ENCODE measurements around the gene TCL1A.

TCL1A gene

DNA sequence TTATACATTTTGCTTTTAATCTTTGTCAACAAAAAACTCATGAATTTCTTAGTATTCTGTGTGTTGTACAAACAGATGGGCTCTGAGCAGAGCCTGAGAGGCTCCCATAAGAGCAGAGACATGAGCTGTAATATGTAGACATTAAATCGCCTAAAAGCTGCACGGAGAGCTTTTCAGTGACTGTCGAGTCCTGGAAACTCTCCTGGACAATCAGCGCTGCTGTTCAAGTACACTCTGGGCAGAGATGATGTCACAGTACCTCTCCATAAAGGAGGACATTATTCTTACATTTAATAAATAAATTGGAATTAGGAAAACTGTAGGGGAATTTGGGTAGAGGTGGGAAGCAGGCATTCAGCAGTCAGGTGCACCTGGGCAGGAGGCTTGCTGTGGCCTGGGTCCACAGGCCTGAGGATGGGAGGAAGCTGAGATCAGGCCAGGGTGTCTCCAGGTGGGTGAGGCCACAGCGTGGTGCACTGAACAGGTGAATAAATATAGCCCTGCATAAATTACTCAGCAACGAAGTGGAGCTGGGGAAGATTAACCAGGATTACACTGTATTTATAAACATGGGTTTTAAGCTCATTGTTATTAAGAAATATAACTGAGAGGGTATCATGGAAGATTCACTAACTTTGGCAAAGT is 13.3 kb upstream of the TCL1A start:
- no peak overlapping the region for H3K4me3 ChIP-seq (ENCODE audit: low read depth, low read length)
- TF ChIP-seq, protein P1, sequence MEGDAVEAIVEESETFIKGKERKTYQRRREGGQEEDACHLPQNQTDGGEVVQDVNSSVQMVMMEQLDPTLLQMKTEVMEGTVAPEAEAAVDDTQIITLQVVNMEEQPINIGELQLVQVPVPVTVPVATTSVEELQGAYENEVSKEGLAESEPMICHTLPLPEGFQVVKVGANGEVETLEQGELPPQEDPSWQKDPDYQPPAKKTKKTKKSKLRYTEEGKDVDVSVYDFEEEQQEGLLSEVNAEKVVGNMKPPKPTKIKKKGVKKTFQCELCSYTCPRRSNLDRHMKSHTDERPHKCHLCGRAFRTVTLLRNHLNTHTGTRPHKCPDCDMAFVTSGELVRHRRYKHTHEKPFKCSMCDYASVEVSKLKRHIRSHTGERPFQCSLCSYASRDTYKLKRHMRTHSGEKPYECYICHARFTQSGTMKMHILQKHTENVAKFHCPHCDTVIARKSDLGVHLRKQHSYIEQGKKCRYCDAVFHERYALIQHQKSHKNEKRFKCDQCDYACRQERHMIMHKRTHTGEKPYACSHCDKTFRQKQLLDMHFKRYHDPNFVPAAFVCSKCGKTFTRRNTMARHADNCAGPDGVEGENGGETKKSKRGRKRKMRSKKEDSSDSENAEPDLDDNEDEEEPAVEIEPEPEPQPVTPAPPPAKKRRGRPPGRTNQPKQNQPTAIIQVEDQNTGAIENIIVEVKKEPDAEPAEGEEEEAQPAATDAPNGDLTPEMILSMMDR (conservative IDR thresholded peaks at IDR 0.05; ENCODE audit: low read depth, low read length): no peak
- DNase-seq (ENCODE audit: low read depth): no peak

DNA sequence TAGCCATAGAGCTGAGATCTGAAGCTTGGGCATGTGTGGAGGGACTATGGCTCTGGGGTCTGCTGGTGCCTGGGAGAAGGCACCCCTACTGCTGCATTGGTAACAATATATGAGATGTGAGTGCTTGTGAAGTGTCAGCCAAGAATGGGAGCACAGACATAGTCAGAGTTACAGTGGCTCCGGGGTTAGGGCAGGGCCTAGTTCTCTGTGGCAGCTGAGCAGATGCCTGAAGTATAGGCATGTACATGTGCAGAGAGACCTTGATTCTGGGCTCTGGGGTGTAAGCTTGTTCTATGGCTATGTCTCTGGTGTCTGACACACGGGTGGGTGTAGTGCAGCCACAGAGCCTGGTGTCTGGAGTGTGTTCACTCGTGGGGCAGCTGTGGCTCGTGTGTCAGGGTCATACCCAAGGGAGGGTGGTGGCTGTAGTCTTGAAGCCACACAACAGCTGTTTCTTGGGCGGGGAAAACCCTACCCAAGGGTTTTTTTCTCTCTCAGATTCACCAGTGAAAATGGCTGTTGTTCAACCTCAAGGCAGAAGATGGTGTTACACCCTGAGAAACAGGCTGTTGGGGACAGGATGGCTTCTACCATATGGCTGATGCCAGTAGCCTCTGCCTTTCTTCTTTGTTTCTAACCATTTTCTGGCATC is 11.9 kb upstream of the TCL1A start:
- no peak for DNase-seq (ENCODE audit: low read depth)
- no peak overlapping the region for H3K4me3 ChIP-seq (ENCODE audit: low read depth, low read length)
- TF ChIP-seq, protein P1 (conservative IDR thresholded peaks at IDR 0.05; ENCODE audit: low read depth, low read length): no peak

DNA sequence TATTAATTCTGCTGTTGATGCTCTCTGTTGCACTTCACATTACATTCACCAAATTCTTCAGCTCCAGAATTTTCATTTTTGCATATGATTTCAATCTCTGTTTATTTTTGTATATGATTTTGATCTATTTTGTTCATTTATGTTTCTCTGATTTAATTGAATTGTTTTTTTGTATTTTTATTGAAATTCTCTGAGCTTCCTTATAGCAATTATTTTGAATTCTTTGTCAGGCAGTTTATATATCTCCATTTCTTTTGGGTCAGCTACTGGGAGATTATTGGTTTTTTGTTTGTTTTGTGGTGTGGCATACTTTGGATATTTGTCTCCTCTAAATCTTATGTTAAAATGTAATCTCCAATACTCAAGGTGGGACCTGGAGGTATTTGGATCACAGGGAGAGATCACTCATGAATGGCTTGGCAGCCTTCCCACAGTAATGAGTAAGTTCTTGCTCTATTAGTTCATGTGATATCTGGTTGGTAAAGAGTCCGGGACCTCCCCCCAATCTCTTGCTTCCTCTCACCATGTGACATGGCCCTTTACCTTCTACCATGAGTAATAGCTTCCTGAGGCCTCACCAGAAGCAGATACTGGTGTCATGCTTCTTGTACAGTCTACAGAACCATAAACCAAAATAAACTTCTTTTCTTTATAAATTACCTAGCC is 8.7 kb upstream of the TCL1A start:
- no peak for DNase-seq (ENCODE audit: low read depth)
- no peak overlapping the region for H3K4me3 ChIP-seq (ENCODE audit: low read depth, low read length)
- TF ChIP-seq, protein P1 (conservative IDR thresholded peaks at IDR 0.05; ENCODE audit: low read depth, low read length): no peak

DNA sequence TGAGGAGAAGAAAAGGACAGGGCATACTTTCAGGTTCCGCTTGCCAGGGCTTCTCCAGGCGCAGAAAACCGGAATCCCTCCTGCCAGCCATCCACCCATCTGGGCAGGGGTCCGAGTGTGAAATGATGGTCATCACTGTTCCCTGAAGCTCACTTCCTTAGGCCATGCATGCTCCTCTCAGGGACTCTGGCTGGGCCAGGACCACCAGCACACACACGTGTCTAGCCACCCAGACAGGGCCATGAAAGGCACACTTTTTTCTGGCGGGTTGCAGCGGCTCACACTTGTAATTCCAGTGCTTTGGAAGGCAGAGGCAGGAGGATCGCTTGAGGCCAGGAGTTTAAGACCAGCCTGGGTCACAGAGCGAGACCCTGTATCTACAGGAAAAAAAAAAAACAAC is 1.5 kb downstream of the TCL1A start:
- no peak for DNase-seq (ENCODE audit: low read depth)

DNA sequence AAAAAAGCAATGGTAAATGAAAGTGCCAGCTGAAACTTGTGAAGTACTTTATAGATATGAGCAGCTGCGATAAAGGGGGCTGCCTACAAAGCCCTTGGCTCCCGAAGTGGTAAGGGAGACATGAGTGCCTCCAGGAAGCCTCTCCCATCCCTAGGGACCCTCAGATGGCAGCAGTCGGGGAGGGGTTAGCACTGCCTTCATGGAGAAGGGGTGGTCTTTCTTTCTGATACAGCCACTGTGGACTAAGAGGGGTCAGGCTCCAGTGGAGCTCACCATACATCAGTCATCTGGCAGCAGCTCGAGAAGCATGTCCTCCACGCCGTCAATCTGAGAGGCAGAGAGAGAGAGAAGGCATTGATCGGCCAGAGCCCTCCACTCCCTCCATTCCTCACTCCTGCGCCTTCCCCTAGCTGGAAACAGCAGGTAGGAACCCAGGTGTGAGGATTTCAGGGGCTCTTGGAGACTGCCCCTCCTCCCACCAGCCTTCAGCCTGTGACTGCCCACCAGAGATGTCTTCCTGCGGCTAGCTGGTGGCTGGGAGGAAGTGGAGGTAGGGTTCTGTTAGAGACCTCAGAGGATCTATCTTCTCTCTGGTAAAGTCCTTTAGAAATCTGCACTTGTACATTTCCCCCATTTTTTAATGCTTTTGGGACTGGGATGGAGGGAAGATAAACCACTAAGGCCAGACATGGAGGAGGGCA is 2.3 kb downstream of the TCL1A start:
- no peak overlapping the region for H3K4me3 ChIP-seq (ENCODE audit: low read depth, low read length)
- DNase-seq (ENCODE audit: low read depth): no peak

More for the DNA sequence above, 1.5 kb downstream of the TCL1A start:
- no peak overlapping the region for H3K4me3 ChIP-seq (ENCODE audit: low read depth, low read length)
- TF ChIP-seq, protein P1 (conservative IDR thresholded peaks at IDR 0.05; ENCODE audit: low read depth, low read length): no peak

DNA sequence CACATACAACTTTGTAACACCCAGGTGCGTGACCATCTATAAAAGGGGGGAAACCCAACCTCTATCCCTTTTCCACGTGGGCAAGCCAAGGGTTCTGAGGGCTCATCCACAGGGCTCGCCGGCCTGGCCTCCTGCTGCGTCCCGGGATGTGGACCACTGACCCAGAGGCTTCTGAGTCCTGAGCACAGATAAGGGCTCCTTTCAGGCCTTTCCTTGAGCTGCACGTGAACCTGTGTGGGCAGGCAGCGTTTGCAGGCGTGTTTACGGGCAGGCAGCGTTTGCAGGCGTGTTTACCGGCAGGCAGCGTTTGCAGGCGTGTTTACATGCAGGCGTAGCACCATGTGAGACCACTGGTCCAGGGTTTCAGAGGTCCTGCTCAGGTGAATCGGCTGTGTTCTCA is 3.8 kb downstream of the TCL1A start:
- no peak for DNase-seq (ENCODE audit: low read depth)
- H3K4me3 ChIP-seq (ENCODE audit: low read depth, low read length): no peak overlapping the region
- TF ChIP-seq, protein P1 (conservative IDR thresholded peaks at IDR 0.05; ENCODE audit: low read depth, low read length): no peak

More for the DNA sequence above, 2.3 kb downstream of the TCL1A start:
- TF ChIP-seq, protein P1 (conservative IDR thresholded peaks at IDR 0.05; ENCODE audit: low read depth, low read length): no peak

All from choroid plexus epithelial cell (primary cell).